Lower leg skin (tissue), 4 donors: ENCODE data around the gene POLR3E. TPM values are rescaled to one million over a fixed set of nuclear protein-coding genes. Genes with fewer than 3 reads are reported as not detected.

Experiments
- total RNA-seq, 4 donors: library from RNA; depleted of rRNA; stranded (reverse); fragments of >200 nt; gene quantifications; one replicate each; pipeline ENCODE4 v1.1.0, GENCODE V29; 2016

POLR3E gene
- total RNA-seq, 4 donors from 2014 or later = 64.7 to 74.0 (median 71.4) TPM

Other genes with a start within 250 kb of the POLR3E start
- gene VWA3A, start 204.9 kb upstream of the POLR3E start, total RNA-seq = 1 to 10 TPM in 1 of 4 donors, under 1 TPM in 1, not detected in 2; 0.17 to 2.0 TPM
- not detected for gene SDR42E2, start 134.9 kb upstream of the POLR3E start, total RNA-seq
- gene EEF2K, start 91.1 kb upstream of the POLR3E start, total RNA-seq = 100 to 1,000 TPM in 1 of 4 donors, 10 to 100 TPM in 3; 47.8 to 112 (median 73.2) TPM
- gene CDR2, start 77.2 kb downstream of the POLR3E start, total RNA-seq = 10 to 100 TPM in 3 of 4 donors, 1 to 10 TPM in 1; 8.5 to 30.3 (median 16.2) TPM
- gene NPIPB5, start 213.5 kb downstream of the POLR3E start, total RNA-seq = 100 to 1,000 TPM; 113 to 201 (median 154) TPM